ENCODE results near the gene GRIK2.

DNA sequence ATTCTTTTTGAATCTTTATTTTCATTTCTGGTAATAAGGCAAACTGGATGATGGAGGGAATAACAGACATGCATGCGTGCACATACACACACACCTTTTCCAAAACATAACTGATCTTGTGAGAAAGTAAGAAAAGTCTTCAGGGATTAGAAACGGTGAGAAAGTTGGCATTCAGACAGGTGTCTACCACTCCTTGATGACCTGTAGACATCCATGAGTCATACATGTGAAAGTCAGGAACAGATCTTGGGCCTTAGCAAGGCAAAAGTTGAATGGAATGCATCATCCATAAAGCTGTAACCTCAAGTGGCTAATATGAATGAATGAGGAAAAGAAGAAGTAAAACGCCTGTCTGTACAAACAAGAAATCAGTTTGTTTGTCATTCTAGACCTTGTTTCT lies 97.3 kb downstream of the GRIK2 start:
- TF ChIP-seq CTCF (IDR thresholded peaks at IDR 0.05; ENCODE audit: extremely low read depth in 1 of 2, insufficient read depth in 1 of 2, low read depth in 1 of 2, low read length in 2 of 2) (no peak), POLR2A (IDR thresholded peaks at IDR 0.05; ENCODE audit: low read depth, low read length) (no peak), EZH2 (IDR thresholded peaks at IDR 0.05; ENCODE audit: borderline replicate concordance, low read depth, low read length, severe bottlenecking) (no peak), POLR2AphosphoS5 (IDR thresholded peaks at IDR 0.05; ENCODE audit: insufficient read depth, low read depth, low read length) (no peak), GATA2 (IDR thresholded peaks at IDR 0.05; ENCODE audit: insufficient read depth, insufficient read length, low read depth, low read length) (no peak), MYC (IDR thresholded peaks at IDR 0.05; ENCODE audit: low read depth, low read length) (no peak), FOS (IDR thresholded peaks at IDR 0.05; ENCODE audit: borderline replicate concordance, insufficient read depth, low read length) (no peak), JUN (IDR thresholded peaks at IDR 0.05; ENCODE audit: borderline replicate concordance, insufficient read depth, insufficient read length, low read depth) (no peak)
- TF ChIP-seq, protein P1, sequence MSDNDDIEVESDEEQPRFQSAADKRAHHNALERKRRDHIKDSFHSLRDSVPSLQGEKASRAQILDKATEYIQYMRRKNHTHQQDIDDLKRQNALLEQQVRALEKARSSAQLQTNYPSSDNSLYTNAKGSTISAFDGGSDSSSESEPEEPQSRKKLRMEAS (IDR thresholded peaks at IDR 0.05; ENCODE audit: insufficient read depth, insufficient read length): no peak

Measured in endothelial cell of umbilical vein (primary cell).